ENCODE results near the gene FOXS1. TPM values are rescaled to one million over a fixed set of nuclear protein-coding genes. Genes with fewer than 3 reads are reported as not detected.

The FOXS1 gene
- total and polyA plus RNA-seq, 12 donors = 1.4 to 7.5 (median 2.9) TPM

DNA sequence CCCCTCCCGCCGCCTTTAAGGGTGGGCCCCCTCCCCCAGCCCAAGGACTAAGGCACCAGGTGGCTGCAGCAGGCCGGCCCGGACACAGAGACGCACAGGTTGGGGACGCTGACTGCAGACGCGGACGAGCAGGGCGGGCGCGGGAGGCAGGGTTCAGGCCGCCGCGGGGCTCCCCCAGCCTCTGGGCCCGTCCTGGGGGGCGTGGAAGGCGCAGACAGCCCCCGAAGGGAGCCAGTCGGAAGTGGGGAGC is 15.7 kb upstream of the FOXS1 start:
- Histone ChIP-seq H3K4me1 (peaks cover 9 to 22% (median 17%) of the 10 kb centered on the region in 9 donors), H3K27ac (peak overlapping the region in 1 of 10 donors; percentile 50), H3K36me3 (no peaks in the 10 kb centered on the region), H3K4me3 (peak overlapping the region; percentile 38 to 65 (median 59)), H3K9me3 (no peaks in the 10 kb centered on the region), H3K27me3 (peaks cover 0 to 48% (median 11%) of the 10 kb centered on the region in 7 donors)
- intact Hi-C loops (cut with DNase I) = no loop called here
- 1% methylated on average over 20 of the region's 20 CpGs for WGBS, 2 donors
- DNase-seq = no peak
- ATAC-seq = peak; percentile 5 to 48 (median 26)
- TF ChIP-seq, protein P1, sequence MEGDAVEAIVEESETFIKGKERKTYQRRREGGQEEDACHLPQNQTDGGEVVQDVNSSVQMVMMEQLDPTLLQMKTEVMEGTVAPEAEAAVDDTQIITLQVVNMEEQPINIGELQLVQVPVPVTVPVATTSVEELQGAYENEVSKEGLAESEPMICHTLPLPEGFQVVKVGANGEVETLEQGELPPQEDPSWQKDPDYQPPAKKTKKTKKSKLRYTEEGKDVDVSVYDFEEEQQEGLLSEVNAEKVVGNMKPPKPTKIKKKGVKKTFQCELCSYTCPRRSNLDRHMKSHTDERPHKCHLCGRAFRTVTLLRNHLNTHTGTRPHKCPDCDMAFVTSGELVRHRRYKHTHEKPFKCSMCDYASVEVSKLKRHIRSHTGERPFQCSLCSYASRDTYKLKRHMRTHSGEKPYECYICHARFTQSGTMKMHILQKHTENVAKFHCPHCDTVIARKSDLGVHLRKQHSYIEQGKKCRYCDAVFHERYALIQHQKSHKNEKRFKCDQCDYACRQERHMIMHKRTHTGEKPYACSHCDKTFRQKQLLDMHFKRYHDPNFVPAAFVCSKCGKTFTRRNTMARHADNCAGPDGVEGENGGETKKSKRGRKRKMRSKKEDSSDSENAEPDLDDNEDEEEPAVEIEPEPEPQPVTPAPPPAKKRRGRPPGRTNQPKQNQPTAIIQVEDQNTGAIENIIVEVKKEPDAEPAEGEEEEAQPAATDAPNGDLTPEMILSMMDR (IDR thresholded peaks at IDR 0.05) = no peak

DNA sequence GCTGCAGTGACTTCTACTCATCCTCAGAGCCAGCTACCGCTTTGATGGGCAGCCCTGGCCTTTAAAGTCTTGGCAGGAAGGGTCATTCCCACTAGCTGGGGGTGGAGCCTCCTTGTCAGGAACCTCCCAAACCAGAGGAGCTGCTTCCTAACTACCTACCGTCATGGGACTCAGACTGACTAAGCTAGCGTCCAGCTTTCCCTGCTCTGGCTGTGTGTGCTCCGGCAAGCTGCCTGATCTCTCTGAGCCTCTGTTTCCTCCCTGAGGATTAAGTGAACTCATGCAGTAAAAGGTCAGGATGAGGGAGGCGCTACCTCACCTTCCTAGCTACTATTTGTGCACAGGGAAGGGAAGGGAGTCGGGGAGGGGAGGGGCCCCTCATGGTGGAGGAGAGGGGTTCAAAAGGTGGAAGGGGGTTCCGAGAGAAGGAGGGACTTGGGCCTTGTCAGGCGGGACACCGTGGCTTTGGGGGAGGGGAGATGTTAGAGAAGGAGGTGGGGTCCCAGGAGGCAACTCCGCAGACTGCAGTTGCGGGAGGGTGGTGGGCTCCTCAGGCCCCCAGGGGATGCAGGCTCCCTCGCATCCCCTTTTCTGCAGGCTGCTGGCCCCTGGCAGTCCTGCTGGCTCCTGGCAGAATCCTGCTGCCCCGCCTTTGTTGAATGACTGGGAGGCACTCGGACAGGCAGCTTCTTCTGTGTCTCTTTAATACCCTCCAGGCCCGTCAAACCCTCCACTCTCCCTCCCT is 15.2 kb upstream of the FOXS1 start:
- no peak overlapping the region for H3K27ac ChIP-seq
- H3K36me3 ChIP-seq = no peaks in the 10 kb centered on the region
- WGBS, 2 donors = 3 to 8% methylated on average over 15 of the region's 15 CpGs
- TF ChIP-seq, protein P1 (IDR thresholded peaks at IDR 0.05) = no peak
- no peaks in the 10 kb centered on the region for H3K9me3 ChIP-seq
- no peak for DNase-seq
- intact Hi-C loops (cut with DNase I) = no loop called here
- H3K4me3 ChIP-seq = peak overlapping the region; percentile 38 to 65 (median 59)
- H3K27me3 ChIP-seq = peaks cover 0 to 48% (median 15%) of the 10 kb centered on the region in 7 donors
- ATAC-seq = peak in 7 of 8 donors; percentile 31 to 71 (median 57)
- peaks cover 9 to 22% (median 17%) of the 10 kb centered on the region in 9 donors for H3K4me1 ChIP-seq

DNA sequence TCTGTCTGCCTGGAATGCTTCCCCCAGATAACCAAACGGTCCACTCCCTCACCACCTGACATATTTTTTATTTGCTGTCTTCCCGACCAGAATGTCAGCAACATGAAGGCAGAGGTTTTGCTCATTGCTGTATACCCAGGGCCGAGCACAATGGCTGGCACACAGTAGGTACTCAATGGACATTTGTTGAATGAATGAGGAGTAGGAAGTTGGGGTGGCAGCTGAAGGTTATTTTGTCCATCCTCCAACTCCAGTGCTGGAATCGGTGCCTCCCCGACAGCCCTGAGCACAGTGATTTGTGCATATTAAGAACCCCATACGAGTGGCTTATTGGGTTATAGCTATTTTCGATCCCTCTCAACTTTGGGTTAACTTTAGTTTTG is 14.6 kb upstream of the FOXS1 start:
- TF ChIP-seq, protein P1 (IDR thresholded peaks at IDR 0.05) = no peak
- no peaks in the 10 kb centered on the region for H3K36me3 ChIP-seq
- H3K4me1 ChIP-seq = peaks cover 9 to 22% (median 17%) of the 10 kb centered on the region in 9 donors
- no peaks in the 10 kb centered on the region for H3K9me3 ChIP-seq
- intact Hi-C loops (cut with DNase I) = loop anchor here in 7 of 10 donors (5.0 to 10.0 kb wide), 5 partner anchors 92 to 235 kb away; partner anchors contain the start of gene PDRG1 (in 1 of the 7)
- DNase-seq (no peak), ATAC-seq (no peak)
- WGBS, 2 donors = 60 to 71% methylated on average over 7 of the region's 7 CpGs
- H3K27me3 ChIP-seq = peaks cover 0 to 48% (median 18%) of the 10 kb centered on the region in 7 donors
- no peak overlapping the region for H3K27ac ChIP-seq
- peak overlapping the region in 1 of 10 donors; percentile 62 for H3K4me3 ChIP-seq

DNA sequence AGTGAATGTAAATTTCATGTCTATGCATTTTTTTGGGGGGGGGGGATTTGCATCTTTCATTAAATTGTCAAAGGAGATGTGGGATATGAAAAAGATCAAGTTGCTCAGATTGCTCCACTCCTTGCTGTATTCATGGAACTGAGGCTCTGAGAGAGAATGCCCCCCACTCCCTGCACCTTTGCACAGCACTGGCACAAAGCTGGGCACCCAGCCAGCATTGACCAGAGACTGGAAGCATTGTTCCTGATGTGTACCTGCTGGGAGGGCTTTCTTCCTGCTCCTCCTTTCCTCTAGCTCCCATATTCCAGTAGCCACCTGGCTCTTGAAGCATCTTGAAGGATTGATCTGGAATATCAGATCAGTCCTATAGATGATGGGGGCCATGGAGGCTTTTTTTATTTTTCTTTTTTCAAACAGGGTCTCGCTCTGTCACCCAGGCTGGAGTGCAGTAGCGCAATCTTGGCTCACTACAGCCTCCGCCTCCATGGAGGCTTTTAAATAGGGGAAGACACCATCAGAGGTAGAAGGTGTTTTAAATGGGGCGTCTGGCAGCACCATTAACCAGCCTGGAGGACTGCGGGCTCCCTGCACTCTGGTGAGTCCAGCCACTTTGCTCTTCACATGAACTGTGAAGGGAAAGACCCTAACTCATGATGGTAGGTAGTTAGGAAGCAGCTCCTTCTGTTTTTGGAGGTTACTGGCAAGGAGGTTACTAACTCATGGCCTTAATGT is 14.0 kb upstream of the FOXS1 start:
- WGBS, 2 donors = 91 to 92% methylated on average over 5 of the region's 5 CpGs
- Histone ChIP-seq H3K36me3 (no peaks in the 10 kb centered on the region), H3K27me3 (peaks cover 0 to 48% (median 21%) of the 10 kb centered on the region in 7 donors), H3K9me3 (no peaks in the 10 kb centered on the region), H3K4me1 (peaks cover 9 to 22% (median 17%) of the 10 kb centered on the region in 9 donors), H3K27ac (no peak overlapping the region), H3K4me3 (no peak overlapping the region)
- no peak for DNase-seq
- intact Hi-C loops (cut with DNase I) = loop anchor here in 7 of 10 donors (5.0 to 10.0 kb wide), 5 partner anchors 93 to 235 kb away; partner anchors contain the start of gene PDRG1 (in 1 of the 7)
- TF ChIP-seq, protein P1 (IDR thresholded peaks at IDR 0.05) = no peak
- ATAC-seq = no peak
